Measurements from ENCODE around the gene PCBP4. TPM values are rescaled to one million over a fixed set of nuclear protein-coding genes. Genes with fewer than 3 reads are reported as not detected.
"Not testable (repeated sequence)": the region's sequence is repeated elsewhere in the genome, so short reads cannot be mapped to it uniquely, and the experiment has no call there.

Gene PCBP4
- total RNA-seq, 1 donor from 2014 or later: 31.3 TPM

DNA sequence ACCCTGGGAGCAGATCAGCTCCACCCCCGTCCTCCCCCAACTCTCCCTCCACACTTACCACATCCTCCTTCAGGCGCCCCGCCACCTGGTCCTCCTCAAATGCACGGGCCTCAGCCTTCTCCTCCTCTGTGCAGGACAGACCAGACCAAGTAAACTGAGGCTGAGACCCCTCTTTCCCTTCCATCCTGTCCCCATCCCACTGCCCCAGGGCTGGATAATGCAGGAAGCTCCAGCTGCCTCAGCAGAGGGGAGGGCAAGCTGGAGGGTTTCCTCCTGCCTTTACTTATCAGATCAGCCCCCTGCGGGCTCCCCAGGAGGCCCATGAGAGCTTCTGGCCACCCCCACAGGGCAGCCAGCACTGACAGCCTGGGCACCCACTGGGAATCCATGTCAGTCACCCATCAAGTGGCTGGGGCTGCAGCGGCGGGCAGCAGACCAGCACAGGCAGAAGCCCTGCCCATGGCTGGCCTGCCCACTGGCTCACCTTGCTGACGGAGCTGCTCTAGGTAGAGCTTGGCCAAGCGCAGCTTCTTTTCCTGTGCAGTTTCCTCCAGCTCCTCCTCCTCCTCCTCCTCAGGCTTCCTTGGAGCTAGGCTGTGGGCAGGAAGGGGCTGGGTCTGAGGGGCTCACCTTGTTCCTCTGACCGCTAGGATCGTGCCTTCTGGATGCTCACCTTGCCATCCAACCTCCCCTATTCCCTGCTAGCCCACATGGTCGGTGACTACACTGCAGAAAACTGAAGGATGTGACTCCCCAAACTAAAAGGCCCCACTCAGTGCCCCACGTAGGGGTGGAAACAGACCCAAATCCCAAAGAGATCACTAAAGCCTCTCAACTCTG lies 29.4 kb downstream of the PCBP4 start:
- no peak for DNase-seq

DNA sequence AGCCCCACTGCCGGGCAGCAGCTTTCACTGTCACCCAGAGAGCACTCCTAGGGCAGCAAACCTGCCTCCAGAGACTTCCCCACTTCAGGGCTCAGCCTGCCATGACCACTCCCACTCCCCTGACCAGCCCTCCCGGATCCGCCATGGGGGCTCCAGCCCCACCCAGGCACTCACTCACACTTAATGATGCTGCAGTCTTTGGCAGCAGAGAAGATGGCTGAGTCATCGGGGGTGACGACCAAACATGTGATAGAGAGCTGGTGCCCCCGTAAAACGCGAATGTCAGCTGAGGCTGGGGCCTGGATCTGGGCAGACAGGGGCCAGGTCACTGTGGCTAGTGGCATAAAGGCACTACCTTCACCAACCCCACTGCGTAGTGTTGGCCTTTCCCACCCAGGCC lies 30.2 kb downstream of the PCBP4 start:
- DNase-seq: no peak

DNA sequence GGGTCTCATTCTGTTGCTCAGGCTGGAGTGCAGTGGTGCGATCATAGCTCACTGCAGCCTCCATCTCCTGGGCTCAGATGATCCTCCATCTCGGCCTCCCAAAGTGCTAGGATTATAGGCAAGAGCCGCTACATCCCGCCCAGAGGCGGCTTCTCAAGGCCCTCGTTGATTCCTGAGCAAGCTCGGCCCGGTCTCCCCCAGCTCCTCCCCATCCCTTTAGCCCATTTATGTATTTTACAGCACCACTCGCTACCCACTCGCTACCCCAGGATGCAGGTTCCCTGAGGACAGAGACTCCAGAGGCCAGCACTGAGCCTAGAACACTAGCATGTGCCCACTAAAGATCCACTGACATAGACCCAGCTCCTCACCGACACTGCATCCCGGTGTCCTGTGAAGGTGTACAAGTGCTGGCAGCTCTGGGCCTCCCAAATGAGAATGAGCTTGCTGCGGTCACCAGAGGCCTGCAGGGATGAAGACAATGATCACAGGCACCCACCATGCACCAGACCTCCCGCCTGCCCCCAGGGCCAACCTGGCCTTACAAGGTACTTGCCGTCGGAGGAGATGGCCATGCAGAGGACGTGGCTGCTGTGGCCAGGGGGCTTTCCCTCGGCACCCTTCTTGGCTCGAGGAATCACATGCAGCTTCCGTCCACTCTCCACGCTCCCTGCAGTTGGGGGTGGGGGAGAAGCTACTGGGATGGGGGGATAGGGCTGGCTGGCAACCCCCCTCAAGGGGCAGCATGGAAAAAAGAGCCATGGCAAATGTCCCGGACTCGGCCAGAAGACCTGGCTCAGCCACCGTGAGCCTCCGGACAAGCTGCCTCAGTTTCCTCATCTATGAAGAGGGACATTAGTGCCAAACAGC lies 31.1 kb downstream of the PCBP4 start:
- no peak for DNase-seq

DNA sequence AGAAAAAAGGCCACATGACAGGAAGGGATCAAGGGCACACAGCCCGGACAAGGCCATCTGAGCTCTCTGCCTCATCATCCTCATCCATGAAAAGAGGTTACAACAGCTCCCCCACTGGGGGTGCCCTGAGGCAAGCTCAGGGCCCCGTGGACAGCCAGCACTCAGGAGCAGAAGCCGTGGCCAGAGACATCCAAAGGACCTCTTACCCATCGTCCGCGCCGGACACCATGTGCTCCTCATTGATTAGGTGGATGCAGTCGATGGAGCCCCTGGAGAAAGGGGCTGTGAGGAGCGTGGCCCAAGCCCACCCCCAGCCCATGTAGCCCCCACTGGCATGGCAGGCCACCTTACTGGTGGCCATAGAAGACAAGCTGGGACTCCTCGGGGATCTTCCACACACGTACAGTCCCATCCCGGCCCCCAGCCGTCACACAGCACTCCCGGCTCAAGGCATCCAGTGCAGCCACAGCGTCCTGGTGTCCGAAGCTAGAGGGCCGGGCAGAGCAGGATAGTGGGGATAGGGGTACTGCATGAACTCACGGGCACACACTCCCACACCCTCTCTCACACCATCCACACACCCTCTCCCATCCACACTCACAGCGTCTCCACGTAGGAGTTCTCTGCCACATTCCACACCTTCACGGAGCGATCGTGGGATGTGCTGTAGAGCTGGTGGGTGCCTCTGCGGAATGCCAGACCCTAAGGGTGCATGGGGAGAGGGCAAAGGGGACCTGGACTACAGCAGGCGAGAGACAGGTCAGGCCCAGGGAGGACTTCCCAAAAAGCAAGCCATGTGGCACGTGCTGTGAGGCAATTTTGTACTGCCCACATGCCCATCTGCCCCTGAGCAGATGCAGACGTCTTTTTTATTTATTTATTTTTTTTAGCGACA lies 32.0 kb downstream of the PCBP4 start:
- DNase-seq: no peak

DNA sequence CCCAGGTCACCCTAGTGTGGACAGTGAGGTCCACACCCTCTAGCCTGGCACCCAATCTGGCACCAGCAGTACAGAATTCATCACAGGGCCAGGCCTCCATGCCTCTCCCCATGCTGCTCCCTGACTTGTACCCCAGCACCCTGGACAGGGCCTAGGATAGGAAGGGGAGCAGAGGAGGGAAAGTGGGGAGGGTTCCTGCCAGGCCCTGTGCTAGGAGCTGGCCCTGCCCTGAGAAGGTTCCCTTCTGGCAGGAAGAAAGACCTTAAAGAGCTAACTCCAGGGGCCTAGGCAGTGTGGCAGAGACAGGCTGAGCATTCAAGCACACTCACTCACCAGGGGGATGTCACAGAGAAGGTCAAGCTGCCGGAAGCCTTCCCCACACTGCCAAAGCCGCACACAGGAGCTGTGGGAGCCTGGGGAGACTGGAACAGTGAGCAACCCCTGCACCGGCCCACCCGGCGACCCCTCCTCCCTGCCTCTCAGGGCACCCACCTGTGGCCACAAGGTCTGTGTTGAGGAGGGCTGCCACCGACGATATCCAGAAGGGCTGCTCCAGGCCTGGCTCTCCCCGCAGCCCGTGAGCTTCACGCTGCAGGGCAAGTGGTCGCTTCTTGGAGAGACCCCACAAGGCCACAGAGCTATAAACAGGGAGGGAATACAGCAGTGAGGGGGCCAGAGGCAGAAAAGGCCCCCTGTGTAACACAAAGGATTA lies 33.0 kb downstream of the PCBP4 start:
- DNase-seq: no peak

DNA sequence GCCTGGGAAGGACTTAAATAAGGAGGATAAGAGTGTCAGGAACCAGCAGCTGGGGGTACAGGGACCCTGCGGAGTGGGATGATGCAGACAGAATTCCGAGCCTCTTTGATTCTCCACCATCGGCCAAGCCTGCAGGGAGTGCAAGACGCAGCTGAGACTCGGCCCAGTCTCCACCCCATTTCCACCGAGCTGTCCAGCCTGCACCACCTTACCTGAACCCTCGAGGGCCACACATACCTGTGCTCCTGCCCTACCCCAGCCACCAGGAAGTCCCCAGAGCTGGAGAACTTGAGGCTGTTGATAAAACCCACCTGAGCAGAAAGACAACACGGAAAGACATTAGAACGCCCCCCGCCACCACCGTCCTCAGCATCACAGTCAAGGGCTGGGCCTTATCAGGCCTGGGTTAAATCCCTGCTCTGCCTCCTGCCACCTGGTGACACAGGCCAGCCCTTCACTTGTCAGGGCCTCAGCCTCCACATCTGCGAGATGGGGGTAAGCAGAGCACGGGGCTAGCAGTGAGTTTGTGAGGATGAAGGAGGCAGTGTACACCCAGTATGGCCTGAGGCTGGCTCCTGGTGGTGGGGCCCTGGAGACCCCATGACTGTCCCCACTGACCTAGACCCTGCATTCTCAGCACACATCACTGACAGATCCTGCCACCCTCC lies 33.6 kb downstream of the PCBP4 start:
- no peak for DNase-seq

DNA sequence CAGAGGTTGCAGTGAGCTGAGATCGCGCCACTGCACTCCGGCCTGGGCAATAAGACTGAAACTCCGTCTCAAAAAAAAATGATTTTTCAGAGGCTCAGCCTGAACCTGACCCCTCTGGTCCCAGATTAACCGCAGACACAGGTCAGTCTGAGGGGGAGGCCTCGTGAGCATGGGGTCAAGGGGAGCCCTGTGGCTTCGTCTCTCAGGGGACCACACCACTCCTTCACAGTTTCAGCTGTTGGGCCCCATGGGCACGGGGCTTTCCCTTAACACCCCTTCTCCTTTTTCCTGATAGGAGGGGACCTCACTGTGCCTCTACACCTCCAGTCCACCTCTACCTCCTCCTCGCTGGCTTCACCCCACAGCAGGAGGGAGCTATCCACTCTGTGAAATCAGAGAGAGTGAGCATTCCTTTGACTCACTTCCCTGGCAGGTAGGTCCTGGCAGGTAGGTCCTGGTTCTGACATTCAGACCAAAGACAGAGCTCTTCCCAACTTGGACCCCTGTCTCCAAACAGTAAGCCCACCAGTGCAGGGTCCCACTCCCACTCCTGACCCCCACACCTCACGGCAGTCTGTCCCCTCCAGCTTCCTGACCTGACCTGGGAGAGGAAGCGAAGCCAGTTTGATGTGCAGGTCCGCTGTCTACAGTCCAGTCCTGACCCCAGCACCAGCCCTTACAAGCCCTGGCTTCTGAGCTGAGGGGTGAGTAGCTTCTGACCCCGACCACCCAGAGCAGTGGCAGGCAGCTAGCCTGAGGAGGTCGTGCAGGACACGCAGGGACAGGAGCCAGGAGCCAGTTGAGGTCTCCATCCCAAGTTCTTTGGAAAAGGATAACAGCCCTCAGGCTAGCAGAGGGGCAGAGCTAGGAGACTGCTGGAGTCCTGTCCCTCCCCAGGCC lies 34.5 kb downstream of the PCBP4 start:
- DNase-seq: no peak

DNA sequence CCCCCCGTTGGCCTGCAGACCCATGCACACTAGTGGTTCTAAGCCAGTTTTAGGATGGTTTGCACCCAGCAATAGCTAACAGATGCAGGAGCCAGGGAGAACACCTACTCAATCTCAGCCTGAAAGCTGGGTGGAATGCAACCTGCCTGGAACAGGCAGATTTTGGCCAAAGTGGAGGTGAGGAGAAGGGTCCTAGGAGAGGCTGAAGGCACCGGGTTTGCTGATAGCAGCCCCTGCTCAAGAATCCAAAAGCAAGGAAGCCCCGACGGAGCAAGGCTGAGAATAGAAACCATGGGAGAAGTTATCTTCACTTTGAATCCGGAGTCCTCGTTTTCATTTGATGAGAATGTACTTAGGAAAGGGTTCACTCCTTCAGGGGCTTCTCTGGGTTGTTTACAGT lies 35.5 kb downstream of the PCBP4 start:
- no peak for DNase-seq

DNA sequence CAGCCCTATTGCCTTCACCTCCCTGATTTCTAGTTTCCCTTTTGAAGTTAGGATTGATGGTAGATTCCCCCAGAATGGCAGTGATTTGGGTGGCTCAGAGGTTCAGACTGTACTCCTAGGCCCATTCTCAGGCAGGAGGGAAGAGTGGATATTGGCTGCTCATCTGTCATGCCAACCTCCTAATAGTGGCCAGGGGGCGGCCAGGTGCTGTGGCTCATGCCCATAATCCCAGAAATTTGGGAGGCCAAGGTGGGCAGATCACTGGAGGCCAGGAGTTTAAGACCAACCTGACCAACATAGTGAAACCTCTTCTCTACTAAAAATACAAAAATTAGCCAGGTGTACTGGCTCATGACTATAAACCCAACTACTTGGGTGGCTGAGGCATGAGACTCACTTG lies 36.8 kb downstream of the PCBP4 start:
- no peak for DNase-seq

DNA sequence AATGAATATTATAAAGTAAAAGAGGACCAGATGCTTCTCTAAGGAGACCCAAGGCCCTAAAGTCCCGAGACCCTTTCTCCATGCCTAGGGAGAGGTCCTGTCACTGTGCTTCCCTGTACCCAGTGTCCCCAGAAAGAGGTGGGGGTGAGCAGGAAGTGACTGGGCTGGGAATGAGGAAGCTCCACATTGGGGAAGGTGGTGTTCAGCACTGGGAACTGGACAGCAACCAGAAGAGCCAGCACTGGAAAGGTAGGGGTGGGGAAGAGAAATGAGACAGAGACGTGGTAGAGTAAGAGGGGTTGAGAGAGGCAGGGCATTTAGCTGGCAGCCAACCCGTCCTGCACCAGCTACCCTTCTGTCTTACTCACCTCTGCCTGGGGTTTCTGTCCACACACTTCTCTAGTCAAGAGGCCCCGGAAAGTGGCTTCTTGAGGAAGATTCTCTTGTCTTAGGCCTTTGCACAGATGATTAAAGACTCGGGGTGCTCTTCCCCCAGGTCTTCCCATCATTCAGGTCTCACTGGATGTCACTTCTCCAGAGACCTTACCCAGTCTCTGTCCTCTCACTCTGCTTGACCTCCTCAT lies 37.7 kb downstream of the PCBP4 start:
- no peak for DNase-seq

DNA sequence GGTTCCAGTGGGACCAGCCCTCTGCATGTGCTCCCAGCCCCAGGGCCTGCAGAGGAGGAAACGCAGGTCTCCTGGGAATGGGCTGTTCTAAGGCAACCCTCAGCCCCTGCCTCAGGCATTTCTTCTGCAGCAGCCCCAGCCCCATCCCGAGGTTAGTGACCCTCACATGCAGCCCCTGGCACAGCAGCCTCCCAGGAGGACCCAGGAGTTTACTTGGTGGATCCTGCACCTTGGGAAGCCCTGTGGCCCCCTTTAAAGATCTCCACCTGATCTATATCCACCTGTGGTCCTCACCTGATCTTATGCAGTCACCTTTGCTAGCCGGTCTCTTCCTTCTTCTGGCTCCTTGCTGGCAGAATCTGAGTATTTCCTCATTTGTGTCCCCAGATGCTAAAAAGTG lies 38.3 kb downstream of the PCBP4 start:
- not testable (repeated sequence) for DNase-seq

DNA sequence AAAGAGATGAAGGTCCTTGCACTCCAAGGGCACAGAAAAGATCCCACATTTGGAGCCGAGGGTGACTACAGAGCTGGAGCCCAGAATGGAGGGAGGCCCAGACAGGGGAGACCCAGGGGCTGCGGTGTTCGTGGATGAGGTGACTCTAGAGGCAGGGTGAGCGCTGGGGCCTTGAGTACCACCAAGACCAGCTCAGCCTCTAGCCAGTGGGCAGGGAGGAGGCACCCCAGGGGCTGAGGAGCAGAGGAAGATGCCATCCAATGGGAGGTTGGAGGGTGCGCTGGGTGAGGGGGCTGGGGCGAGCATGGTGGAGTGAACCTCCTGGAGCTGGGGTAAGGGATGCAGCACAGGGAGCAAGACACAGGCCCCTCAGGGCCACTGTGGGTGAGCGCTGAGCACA lies 38.8 kb downstream of the PCBP4 start:
- no peak for DNase-seq

DNA sequence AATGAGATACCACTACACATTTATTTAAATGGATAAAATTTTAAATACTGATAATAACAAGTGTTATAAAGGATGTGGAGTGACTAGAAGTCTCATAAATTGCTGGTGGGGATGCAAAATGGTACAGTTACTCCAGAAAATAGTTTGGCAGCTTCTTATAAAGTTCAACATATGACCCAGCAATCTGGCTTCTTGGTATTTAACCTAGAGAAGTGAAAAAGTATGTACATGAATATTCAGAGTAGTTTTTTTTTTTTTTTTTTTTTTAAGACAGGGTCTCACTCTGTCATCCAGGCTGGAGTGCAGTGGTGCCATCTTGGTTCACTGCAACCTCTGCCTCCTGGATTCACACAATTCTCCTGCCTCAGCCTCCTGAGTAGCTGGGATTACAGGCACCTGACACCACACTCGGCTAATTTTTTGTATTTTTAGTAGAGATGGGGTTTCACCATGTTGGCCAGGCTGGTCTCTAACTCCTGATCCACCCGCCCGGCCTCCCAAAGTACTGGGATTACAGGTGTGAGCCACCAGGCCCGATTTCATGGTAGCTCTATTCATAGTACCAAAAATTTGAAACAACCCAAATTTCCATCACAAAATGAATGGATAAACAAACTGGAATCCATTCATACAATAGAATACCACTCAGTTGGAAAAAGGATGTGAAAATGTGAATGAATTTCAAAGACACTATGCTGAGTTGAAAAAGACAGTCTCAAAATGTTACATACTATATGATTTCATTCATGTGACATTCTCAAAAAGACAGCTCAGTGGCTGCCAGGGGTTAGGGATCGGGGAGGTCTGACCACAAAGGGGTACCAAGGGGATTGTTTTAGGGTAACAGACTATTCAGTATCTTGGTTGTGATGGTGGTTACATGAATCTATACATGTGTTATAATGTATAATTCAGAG lies 39.9 kb downstream of the PCBP4 start:
- DNase-seq: no peak

DNA sequence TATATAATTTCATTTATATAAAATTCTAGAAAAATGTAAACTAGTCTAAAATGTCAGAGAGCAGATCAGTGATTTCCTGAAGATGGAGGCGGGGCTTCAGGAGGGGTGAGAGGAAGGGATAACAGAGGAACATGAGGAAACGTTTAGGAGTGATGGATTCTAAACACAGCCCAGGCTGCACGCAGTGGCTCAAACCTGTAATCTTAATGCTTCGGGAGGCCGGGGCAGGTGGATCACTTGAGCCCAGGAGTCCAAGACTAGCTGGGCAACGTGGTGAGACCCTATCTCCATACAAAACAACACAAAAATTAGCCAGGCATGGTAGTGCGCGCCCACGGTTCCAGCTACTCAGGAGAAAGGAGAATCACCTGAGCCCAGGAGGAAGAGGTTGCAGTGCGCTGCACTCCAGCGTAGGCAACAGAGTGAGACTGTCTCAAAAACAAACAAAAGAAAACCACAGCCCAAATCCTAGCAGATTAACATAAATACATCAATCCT lies 46.1 kb downstream of the PCBP4 start:
- no peak for DNase-seq

DNA sequence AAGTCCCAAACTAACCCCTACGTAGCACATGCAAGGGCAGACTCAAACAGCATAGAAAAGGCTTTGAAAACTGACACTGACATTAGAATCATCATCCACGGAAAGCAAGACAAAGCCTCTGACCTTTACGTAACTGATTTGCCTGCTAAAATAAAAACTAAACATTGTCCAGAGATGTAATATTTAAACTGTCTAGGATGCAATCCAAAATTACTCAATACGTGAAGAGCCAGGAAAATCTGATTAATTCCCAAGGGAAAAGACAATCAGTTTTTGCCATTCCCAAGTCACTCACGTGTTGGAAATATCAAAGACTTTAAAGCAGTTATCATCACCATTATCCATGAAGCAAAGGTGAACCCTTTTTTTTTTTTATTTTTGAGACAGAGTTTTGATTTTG lies 50.8 kb downstream of the PCBP4 start:
- no peak for DNase-seq

DNA sequence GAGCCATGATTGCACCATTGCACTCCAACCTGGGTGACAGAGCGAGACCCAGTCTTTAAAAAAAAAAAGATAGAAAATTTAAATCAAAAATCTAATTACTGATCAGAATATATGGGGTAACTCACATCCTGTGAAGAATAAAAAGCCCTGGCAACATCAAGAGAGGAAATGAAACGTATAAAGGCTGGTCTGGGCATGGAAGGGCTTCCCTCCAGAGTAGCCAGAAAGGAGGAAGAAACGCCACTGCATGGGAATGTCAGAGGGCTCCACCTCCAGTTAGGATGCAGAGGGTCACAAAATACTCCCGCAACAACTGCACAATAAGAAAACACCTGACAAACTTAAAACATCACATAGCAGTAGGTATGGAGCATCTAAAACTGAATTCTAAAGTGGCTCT lies 59.2 kb downstream of the PCBP4 start:
- no peak for DNase-seq

Measured in dermis blood vessel endothelial cell (primary cell).